Keratinocyte (primary cell): Measurements from ENCODE around the gene MTCL1. TPM values are rescaled to one million over a fixed set of nuclear protein-coding genes. Genes with fewer than 3 reads are reported as not detected.

Experiments
- DNase-seq: peaks from one replicate; pipeline ENCODE4 v3.0.0-alpha.2; 2011; ENCODE audit warnings: low read depth, missing footprints, low spot score
- FAIRE-seq: peaks from 2 replicates; lab custom pipeline; 2011; peaks lifted over from hg19 to GRCh38; lab: Jason Lieb, UNC
- H2AFZ ChIP-seq: 2 replicates; pipeline ENCODE4 v1.6.0; 2012; ENCODE audit warnings: low read length, control low read depth, inconsistent platforms; ENCODE audit not compliant: control insufficient read depth
- H3K27ac ChIP-seq: 2 replicates; pipeline ENCODE4 v1.5.1; 2011; ENCODE audit warnings: low read length; ENCODE audit not compliant: control insufficient read depth, insufficient read depth
- H3K27me3 ChIP-seq: 3 replicates; pipeline ENCODE4 v1.6.0; 2011; ENCODE audit warnings: low read length; ENCODE audit not compliant: control insufficient read depth, insufficient read depth; ENCODE audit errors: extremely low read depth
- H3K36me3 ChIP-seq, 2 experiments: 2 replicates in 1 of 2; 3 replicates in 1 of 2; pipeline ENCODE4 v1.5.1; 2011; ENCODE audit warnings: low read length in 2 of 2, mild to moderate bottlenecking in 1 of 2; ENCODE audit not compliant: control insufficient read depth in 2 of 2, insufficient read depth in 2 of 2; ENCODE audit errors: extremely low read depth in 1 of 2
- H3K4me1 ChIP-seq: 3 replicates; pipeline ENCODE4 v1.5.1; 2011; ENCODE audit warnings: low read length; ENCODE audit not compliant: control insufficient read depth, insufficient read depth; ENCODE audit errors: extremely low read depth
- H3K4me2 ChIP-seq: 3 replicates; pipeline ENCODE4 v1.6.0; 2011; ENCODE audit warnings: low read depth, low read length; ENCODE audit not compliant: control insufficient read depth, insufficient read depth; ENCODE audit errors: extremely low read depth
- H3K4me3 ChIP-seq, 3 experiments: fragments of 200-600 bp in 1 of 3; sonication (generic) in 1 of 3; 2 replicates in 2 of 3; 3 replicates in 1 of 3; pipeline ENCODE4 v1.5.1; 2011 to 2016; ENCODE audit warnings: low read length in 3 of 3, mild to moderate bottlenecking in 3 of 3, control low read depth in 2 of 3, inconsistent platforms in 1 of 3, low read depth in 1 of 3, mixed read lengths in 1 of 3, mixed run types in 1 of 3, moderate library complexity in 1 of 3; ENCODE audit not compliant: control insufficient read depth in 2 of 3, insufficient read depth in 2 of 3; ENCODE audit errors: extremely low read depth in 1 of 3
- H3K79me2 ChIP-seq: 2 replicates; pipeline ENCODE4 v1.6.0; 2012; ENCODE audit warnings: low read length; ENCODE audit not compliant: control insufficient read depth, insufficient read depth
- H3K9ac ChIP-seq: 3 replicates; pipeline ENCODE4 v1.6.0; 2011; ENCODE audit warnings: low read length; ENCODE audit not compliant: control insufficient read depth, insufficient read depth; ENCODE audit errors: extremely low read depth
- H3K9me1 ChIP-seq: 3 replicates; pipeline ENCODE4 v1.6.0; 2011; ENCODE audit warnings: low read length; ENCODE audit not compliant: control insufficient read depth, insufficient read depth; ENCODE audit errors: extremely low read depth
- H3K9me3 ChIP-seq: 2 replicates; pipeline ENCODE4 v1.5.1; 2012; ENCODE audit warnings: low read depth, low read length; ENCODE audit not compliant: control insufficient read depth
- H4K20me1 ChIP-seq: 3 replicates; pipeline ENCODE4 v1.6.0; 2011; ENCODE audit warnings: low read length; ENCODE audit not compliant: control insufficient read depth, insufficient read depth; ENCODE audit errors: extremely low read depth
- CTCF ChIP-seq, 3 experiments: IDR thresholded peaks in 1 of 3; conservative IDR thresholded peaks in 1 of 3; optimal IDR thresholded peaks in 1 of 3; 2 replicates in 2 of 3; 3 replicates in 1 of 3; pipeline versions ENCODE3 to v1.5.1; 2011; ENCODE audit warnings: low read length in 3 of 3, mild to moderate bottlenecking in 3 of 3, moderate library complexity in 2 of 3, control low read depth in 1 of 3, inconsistent platforms in 1 of 3; ENCODE audit not compliant: insufficient read depth in 2 of 3; ENCODE audit errors: extremely low read depth in 1 of 3
- EZH2 ChIP-seq: IDR thresholded peaks from one replicate; pipeline ENCODE4 v1.6.1; 2012; ENCODE audit warnings: inconsistent platforms, mild to moderate bottlenecking, low read length, moderate library complexity
- dilution Hi-C: fragments of 300-500 bp; cut with MboI; formaldehyde crosslinking; loops from one replicate; pipeline ENCODE4 v1.7.0; 2020; ENCODE audit warnings: low sequenced_read_pairs; ENCODE audit not compliant: extremely low pct_ligation_motif_present
- polyA plus RNA-seq, 5 experiments: library from polyadenylated mRNA; depleted of rRNA in 3 of 5; stranded (reverse) in 3 of 5; stranded (forward) in 1 of 5; unstranded in 1 of 5; fragments of >200 nt; gene quantifications; 1 replicate in 1 of 5; 2 replicates in 3 of 5; 3 replicates in 1 of 5; pipeline versions ENCODE4 v1.2.1 to v1.2.3, GENCODE V29; 2011 to 2012; ENCODE audit warnings: missing spikeins in 2 of 5, low read depth in 1 of 5, low replicate concordance in 1 of 5

MTCL1 gene
- polyA plus RNA-seq, 1 donor (not counting 4 experiments of a cell fraction or from before 2014, with no cell fraction given): 15.4 TPM

- no peak overlapping the region for H3K4me3 ChIP-seq
- no peaks in the 10 kb centered on the region for H3K9me3 ChIP-seq
- H3K36me3 ChIP-seq: peaks cover 14 to 32% of the 10 kb centered on the region in 2 experiments
- no peaks in the 10 kb centered on the region for H3K79me2 ChIP-seq
- TF ChIP-seq EZH2 (no peak), CTCF (optimal IDR thresholded peaks at IDR 0.05 in 1 of 3, IDR thresholded peaks at IDR 0.05 in 1 of 3, conservative IDR thresholded peaks at IDR 0.05 in 1 of 3; ENCODE audit: extremely low read depth in 1 of 3, insufficient read depth in 2 of 3, low read length in 3 of 3) (no peak)
- DNase-seq (no peak), FAIRE-seq (no peak)
- H2AFZ ChIP-seq: no peak overlapping the region
- H3K27ac ChIP-seq: no peak overlapping the region
- H3K9me1 ChIP-seq: no peaks in the 10 kb centered on the region
- no peak overlapping the region for H3K4me2 ChIP-seq
- H3K9ac ChIP-seq: no peak overlapping the region
- dilution Hi-C loops: no loop called here
- H4K20me1 ChIP-seq: no peaks in the 10 kb centered on the region
- no peaks in the 10 kb centered on the region for H3K27me3 ChIP-seq
- peaks cover 9% of the 10 kb centered on the region for H3K4me1 ChIP-seq
Measured at GRCh38 chr18:8806100-8806797, 100.9 kb downstream of the MTCL1 start.

GRCh38 chr18:8806798-8807487 is 101.6 kb downstream of the MTCL1 start:
- H3K4me1 ChIP-seq: peaks cover 2% of the 10 kb centered on the region
- DNase-seq: no peak
- H2AFZ ChIP-seq: no peak overlapping the region
- TF ChIP-seq CTCF (optimal IDR thresholded peaks at IDR 0.05 in 1 of 3, IDR thresholded peaks at IDR 0.05 in 1 of 3, conservative IDR thresholded peaks at IDR 0.05 in 1 of 3; ENCODE audit: extremely low read depth in 1 of 3, insufficient read depth in 2 of 3, low read length in 3 of 3) (no peak), EZH2 (no peak)
- no peak overlapping the region for H3K9ac ChIP-seq
- dilution Hi-C loops: no loop called here
- H3K27me3 ChIP-seq: no peaks in the 10 kb centered on the region
- no peaks in the 10 kb centered on the region for H3K79me2 ChIP-seq
- no peak for FAIRE-seq
- H3K9me3 ChIP-seq: no peaks in the 10 kb centered on the region
- no peaks in the 10 kb centered on the region for H4K20me1 ChIP-seq
- H3K36me3 ChIP-seq: peaks cover 14 to 28% of the 10 kb centered on the region in 2 experiments
- H3K27ac ChIP-seq: no peak overlapping the region
- H3K4me2 ChIP-seq: no peak overlapping the region
- H3K4me3 ChIP-seq: no peak overlapping the region
- H3K9me1 ChIP-seq: no peaks in the 10 kb centered on the region
